ENCODE data around the gene FLT3.

FLT3 gene

DNA sequence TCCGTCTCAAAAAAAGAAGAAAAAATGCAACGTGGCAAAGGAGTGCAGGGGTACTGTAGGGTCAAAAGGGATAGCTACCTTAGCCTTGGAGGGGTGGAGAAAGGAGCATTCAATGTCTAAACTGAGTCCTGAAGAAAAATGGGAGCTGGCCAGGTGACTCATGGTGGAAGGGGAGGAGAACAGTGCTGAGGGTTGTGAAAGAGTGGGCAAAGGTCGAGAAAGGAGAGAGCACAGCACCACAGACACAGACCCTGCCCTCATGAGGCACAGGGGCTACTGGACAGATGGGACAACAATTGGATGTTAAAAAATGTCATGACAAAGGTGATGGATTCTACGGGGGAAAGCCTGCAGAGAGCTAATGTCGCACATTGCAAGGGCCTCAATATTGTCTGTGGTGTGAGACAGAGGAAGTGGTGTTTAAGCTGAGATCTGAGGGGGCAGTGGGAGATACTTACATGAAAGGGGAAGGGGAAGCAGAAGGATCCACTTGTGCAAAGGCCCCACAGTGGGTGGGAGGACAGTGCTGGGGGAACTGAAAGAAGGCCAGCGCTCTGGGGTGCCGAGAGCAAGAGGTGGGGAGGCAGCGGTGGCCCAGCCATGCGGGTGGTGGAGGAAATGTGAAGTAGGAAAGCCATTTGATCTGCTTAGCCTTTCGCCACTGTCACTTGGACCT lies 69.0 kb downstream of the FLT3 start:
- TF ChIP-seq, protein P1, sequence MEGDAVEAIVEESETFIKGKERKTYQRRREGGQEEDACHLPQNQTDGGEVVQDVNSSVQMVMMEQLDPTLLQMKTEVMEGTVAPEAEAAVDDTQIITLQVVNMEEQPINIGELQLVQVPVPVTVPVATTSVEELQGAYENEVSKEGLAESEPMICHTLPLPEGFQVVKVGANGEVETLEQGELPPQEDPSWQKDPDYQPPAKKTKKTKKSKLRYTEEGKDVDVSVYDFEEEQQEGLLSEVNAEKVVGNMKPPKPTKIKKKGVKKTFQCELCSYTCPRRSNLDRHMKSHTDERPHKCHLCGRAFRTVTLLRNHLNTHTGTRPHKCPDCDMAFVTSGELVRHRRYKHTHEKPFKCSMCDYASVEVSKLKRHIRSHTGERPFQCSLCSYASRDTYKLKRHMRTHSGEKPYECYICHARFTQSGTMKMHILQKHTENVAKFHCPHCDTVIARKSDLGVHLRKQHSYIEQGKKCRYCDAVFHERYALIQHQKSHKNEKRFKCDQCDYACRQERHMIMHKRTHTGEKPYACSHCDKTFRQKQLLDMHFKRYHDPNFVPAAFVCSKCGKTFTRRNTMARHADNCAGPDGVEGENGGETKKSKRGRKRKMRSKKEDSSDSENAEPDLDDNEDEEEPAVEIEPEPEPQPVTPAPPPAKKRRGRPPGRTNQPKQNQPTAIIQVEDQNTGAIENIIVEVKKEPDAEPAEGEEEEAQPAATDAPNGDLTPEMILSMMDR (conservative IDR thresholded peaks at IDR 0.05; ENCODE audit: low read depth), result no peak
- CTCF ChIA-PET, result no interaction called here
- POLR2A ChIA-PET (ENCODE audit: low non-redundant PET), result no interaction called here
- no peak for DNase-seq (ENCODE audit: low spot score)
- no peak overlapping the region for H3K27ac ChIP-seq

DNA sequence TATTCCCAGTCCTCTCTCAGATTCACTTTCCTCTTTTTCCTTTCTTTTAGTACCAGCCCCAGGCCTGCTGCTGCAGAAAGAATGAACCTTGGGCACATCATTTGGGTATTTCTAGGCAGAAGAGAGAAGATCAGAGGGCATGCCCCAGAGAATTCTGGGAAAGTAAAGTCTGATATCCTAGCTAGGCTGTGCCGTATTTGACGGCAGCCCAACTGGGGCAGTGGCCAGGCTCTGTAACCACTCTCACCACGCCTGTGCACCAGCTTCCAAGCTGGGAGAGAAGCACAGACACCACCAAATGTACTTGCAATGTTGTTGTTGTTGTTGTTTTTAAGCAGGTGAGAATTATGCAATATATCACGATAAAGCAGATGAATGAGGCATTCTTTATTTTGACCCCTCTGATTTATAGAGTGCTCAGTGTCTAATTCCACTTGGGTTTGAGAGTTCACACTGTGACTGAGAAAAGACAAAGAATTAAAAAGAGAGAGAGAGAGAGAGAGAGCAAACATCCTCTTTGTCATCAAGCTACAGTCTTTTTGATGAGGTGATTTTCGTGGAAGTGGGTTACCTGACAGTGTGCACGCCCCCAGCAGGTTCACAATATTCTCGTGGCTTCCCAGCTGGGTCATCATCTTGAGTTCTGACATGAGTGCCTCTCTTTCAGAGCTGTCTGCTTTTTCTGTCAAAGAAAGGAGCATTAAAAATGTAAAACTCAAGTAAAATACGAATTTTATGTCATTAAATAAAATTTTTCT lies 72.6 kb downstream of the FLT3 start:
- TF ChIP-seq, protein P1 (conservative IDR thresholded peaks at IDR 0.05; ENCODE audit: low read depth), result no peak
- DNase-seq (ENCODE audit: low spot score), result no peak
- POLR2A ChIA-PET (ENCODE audit: low non-redundant PET), result no interaction called here
- CTCF ChIA-PET, result no interaction called here
- no peak overlapping the region for H3K27ac ChIP-seq

DNA sequence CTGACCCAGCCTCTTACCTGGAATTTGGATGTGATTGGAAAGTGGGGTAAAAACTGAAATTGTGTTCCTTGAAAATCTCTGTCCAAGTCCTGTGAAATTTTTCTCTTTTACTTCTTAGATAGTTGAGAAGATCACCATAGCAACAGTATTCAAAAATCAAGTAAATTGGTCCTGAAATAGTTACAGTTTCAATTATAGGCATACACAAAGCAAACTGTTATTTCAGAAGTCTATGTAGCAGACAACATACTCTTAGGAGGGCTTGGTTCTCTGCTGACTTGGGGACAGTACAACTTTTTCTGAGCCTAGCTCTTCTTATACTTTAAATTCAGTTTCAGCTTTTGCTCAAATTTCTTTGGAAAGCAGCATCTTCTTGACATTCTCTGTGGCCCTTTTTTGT lies 73.3 kb downstream of the FLT3 start:
- TF ChIP-seq, protein P1 (conservative IDR thresholded peaks at IDR 0.05; ENCODE audit: low read depth), result no peak
- H3K27ac ChIP-seq, result no peak overlapping the region
- DNase-seq (ENCODE audit: low spot score), result no peak
- POLR2A ChIA-PET (ENCODE audit: low non-redundant PET), result no interaction called here
- CTCF ChIA-PET, result no interaction called here

DNA sequence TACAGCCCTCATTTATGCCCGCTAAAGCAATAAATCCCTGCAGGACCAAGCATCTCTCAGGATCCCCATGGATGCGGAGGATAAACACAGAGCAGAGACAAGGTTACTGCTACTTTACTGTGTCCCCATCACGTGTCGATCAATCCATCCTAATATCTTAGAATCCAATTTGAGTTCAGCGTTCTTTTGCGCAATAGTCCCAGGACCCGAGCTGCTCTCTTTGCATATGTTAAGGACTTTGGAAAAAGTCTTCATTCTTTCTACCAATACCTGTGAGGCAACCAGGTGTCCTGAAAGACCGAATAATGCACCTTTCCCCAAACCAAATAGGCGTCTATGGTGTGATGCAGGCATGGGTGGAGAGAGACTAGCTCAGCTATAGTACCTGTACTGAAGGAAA lies 73.9 kb downstream of the FLT3 start:
- CTCF ChIA-PET, result no interaction called here
- no peak for DNase-seq (ENCODE audit: low spot score)
- no peak overlapping the region for H3K27ac ChIP-seq
- POLR2A ChIA-PET (ENCODE audit: low non-redundant PET), result no interaction called here
- TF ChIP-seq, protein P1 (conservative IDR thresholded peaks at IDR 0.05; ENCODE audit: low read depth), result no peak

DNA sequence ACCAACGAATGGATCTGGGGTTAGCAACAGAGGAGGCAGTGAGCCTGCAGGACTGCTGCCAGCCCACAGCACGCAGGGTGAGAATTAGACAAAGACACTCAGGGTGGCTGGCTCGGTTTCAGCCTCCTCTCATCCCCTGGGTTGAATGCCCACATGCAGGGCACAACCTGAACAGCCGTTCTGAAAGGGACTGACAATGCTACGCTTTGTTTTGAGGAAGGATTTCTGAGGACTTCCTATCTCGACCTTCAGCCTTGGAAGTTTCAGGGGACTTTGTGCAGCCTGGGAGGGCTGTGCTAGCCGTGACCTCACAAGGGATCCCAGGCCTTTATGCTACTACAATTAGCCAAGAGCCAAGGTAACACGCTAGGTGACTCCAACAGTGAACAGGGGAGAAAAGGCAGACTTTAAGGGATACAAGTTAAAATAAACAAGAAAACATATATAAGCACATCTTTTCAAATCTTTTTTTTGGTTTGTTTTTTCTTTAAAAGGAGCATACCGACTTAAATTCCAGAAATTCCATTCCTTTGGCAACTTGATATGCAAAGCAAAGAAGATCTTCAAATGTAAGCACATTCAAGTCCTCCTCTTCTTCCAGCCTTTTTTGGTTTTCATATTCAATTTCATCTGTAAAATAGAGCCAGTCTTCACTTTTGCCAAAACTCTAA lies 77.4 kb downstream of the FLT3 start:
- TF ChIP-seq, protein P1 (conservative IDR thresholded peaks at IDR 0.05; ENCODE audit: low read depth), result no peak
- H3K27ac ChIP-seq, result no peak overlapping the region
- DNase-seq (ENCODE audit: low spot score), result no peak
- POLR2A ChIA-PET (ENCODE audit: low non-redundant PET), result no interaction called here
- CTCF ChIA-PET, result no interaction called here

DNA sequence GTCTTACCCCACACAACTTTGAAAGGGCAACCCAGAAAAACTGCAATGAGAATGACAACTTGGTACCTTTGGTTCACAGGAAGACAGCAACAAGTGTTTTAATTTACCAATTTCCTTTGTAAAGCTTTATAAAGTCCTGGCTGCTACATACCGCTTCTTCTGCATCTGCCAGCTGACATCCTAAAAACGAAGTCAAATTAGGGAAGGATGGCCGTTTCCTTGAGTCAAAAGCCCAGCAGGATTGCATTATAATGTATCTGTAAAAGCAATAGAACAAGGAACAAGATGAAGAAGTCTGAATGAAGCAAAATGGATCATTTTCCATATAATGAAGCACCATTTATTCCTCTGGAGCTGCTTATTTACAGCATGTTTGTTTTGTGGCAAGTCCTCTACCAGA lies 86.1 kb downstream of the FLT3 start:
- POLR2A ChIA-PET (ENCODE audit: low non-redundant PET), result no interaction called here
- CTCF ChIA-PET, result interaction anchor here (1.0 kb wide), 1 partner anchor 31 kb away, joined by 4 read pairs; no protein-coding TSS in a partner anchor
- no peak overlapping the region for H3K27ac ChIP-seq
- TF ChIP-seq, protein P1 (conservative IDR thresholded peaks at IDR 0.05; ENCODE audit: low read depth), result no peak
- no peak for DNase-seq (ENCODE audit: low spot score)

Measured in RWPE1 (cell line).